Esophagus muscularis mucosa (tissue), 4 donors: ENCODE results near the gene CD200R1L.

ENCODE experiments used
- EP300 ChIP-seq: sonication (generic); formaldehyde crosslinking; IDR thresholded peaks from one replicate; pipeline ENCODE4 v1.6.1; 2017; ENCODE audit warnings: antibody characterized with exemption
- POLR2A ChIP-seq: fragments of 450-650 bp; IDR thresholded peaks from one replicate; pipeline ENCODE4 v1.6.1; 2017; ENCODE audit warnings: antibody characterized with exemption, moderate library complexity, mild to moderate bottlenecking, low read depth
- POLR2AphosphoS5 ChIP-seq, 2 donors: sonication (generic); formaldehyde crosslinking; IDR thresholded peaks; one replicate each; pipeline ENCODE4 v1.6.1; 2017; ENCODE audit warnings: antibody characterized with exemption in 2 of 2
- TF ChIP-seq, protein P1 (sequence below), 3 experiments: fragments of 200-600 bp in 2 of 3; fragments of 450-650 bp in 1 of 3; sonication (generic) in 2 of 3; IDR thresholded peaks; one replicate each; pipeline ENCODE4 v1.5.1; 2017 to 2019; ENCODE audit warnings: antibody characterized with exemption in 3 of 3, mild to moderate bottlenecking in 2 of 3, moderate library complexity in 1 of 3

DNA sequence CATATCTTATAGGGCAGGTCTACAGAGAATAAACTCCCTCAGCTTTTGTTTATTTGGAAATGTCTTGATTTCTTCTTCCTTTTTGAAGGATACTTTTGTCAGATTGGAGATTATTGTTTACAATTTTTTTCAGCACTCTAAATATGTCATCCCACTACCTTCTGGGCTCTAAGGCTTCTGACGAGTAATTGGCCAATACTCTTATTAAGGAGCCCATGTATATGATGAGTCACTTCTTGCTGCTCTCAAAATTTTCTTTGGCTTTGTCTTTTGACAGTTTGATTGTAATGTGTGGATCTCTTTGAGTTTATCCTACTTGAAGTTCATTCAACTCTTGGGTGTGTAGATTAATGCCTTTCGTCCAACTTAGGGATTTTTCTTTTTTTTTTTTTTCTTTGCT is 28.9 kb upstream of the CD200R1L start:
- TF ChIP-seq, protein P1, sequence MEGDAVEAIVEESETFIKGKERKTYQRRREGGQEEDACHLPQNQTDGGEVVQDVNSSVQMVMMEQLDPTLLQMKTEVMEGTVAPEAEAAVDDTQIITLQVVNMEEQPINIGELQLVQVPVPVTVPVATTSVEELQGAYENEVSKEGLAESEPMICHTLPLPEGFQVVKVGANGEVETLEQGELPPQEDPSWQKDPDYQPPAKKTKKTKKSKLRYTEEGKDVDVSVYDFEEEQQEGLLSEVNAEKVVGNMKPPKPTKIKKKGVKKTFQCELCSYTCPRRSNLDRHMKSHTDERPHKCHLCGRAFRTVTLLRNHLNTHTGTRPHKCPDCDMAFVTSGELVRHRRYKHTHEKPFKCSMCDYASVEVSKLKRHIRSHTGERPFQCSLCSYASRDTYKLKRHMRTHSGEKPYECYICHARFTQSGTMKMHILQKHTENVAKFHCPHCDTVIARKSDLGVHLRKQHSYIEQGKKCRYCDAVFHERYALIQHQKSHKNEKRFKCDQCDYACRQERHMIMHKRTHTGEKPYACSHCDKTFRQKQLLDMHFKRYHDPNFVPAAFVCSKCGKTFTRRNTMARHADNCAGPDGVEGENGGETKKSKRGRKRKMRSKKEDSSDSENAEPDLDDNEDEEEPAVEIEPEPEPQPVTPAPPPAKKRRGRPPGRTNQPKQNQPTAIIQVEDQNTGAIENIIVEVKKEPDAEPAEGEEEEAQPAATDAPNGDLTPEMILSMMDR (IDR thresholded peaks at IDR 0.05) = no peak
- TF ChIP-seq POLR2AphosphoS5 (IDR thresholded peaks at IDR 0.05) (no peak), POLR2A (no peak), EP300 (no peak)
